GM18907 (cell line): ENCODE data around the gene DDX54.
"Not testable (repeated sequence)": the region's sequence is repeated elsewhere in the genome, so short reads cannot be mapped to it uniquely, and the experiment has no call there.

Source experiments
- ATAC-seq: cut with Tn5 transposase; IDR thresholded peaks from one replicate; pipeline ENCODE4 v1.9.1; 2021; ENCODE audit warnings: mild to moderate bottlenecking, moderate library complexity; ENCODE audit not compliant: unreplicated experiment

The DDX54 gene

DNA sequence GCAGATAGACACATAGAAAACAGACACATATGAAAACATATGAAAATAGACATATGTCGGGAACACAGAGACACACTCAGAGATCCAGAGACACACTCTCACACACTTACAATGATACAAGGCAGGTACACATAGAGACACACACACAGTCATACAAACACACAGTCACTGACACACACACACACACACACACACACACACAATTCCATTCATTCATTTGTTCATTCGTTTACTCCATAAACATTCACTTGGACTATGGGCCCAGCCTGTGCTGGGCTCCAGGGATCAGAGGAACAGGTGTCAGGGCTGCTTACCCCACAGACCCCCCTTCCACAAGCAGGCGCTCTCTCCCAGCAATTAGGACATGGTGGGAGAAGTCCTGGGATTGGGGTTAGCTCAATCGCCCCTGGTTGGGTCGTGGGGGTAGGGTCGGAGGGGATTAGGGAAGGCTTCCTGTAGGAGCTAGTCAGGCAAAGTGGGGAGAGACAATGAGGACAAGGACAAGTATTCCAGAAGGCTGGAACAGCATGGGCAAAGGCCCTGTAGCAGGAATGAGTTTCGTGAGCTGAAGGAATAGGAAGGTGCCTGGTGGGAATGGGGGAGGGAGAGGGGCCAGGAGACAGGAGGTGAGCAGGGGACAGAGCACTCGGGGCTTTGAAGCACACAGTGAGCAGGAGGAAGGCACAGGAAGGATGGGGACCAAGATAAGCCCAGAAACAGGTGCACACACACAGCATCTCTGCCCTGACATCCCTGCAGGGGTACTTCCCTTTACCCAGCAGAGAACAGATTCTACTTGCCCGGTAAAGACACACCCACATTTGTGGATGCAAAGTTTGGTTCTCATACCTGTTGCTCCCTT, 56.2 kb downstream of the DDX54 start:
- ATAC-seq: no peak

DNA sequence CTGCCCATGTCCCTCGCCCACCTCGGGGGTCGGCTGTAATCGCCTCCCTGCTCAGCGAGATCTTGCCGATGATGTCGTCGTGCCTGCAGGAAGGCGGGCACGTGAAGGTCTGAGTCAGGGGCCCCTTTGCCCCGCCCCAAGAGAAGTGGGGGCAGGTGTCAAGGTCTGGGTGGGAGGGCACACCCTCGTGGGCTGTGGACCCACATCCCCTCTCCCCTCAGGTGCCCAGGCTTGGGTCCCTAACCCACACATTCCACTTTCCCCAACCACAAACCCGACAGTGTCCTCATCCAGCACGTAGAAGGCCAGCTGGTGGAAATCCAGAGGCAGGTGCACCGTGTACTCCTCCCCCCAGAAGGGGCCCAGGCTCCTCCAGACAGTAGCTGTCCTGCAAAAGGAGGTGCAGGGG, 57.5 kb downstream of the DDX54 start:
- ATAC-seq: no peak

DNA sequence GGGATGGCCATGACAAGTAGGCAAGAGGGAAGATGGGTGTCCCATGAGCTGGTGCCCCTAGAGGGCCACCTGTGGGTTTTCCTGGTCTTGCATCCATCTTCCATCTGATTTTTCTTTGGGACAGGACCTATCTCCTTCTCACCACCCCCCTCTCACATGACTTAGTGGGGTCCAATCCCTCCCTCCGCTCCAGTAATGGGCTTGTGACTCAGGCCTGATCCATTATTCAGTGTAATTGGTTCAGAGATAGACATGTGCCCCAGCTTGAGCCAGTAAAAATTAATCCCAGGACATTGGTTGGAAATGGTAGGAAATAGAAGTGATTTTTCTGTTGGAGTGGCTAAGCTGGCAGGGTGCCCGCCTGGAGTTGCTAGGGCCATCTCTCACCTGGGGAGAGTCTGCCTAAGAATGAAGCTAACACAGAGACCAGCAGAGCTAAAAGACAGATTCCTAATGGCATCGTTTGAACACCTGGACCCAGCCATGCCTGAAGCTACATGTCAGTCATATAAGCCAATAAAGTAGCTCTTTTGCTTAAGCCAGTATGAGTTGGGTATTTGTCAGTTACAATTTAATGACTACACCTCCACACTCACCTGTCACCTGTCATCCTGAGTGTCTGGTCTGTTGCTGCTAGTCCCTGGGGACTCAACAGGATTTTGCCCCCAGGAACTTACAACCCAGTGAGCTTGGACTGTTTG, 64.5 kb downstream of the DDX54 start:
- no peak for ATAC-seq

DNA sequence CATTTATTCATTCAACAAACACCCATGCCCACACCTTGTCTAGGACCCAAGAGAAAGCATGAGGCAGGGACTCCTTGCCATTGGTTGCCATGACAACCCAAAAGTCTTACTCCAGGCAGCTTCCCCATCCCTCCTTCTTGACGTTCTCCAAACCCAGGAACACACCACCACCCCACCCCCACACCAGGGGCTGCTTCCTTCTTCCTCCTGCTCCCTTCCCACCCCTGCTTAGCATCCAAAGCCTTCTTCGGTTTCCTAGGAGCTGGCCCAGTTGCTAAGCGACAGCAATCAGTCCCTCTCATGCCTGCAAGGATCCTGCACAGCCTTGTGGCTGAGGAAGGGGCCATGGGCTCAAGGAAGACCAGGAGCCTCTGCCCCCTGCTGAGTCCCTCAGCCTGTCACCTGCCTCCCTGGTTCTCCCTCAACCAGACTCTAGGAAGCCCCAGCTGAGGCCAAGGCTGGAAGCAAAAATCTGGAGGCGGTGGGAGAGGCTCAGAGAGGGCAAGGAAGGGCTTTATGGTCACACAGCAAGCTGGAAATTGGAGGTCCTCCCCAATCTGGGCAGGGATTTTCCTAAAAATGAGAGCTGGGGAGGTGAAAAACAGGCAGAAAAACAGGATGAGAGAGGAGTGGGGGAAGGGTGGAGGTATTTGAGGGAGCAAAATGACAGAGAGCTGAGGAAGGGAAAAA, 65.2 kb downstream of the DDX54 start:
- ATAC-seq: no peak

DNA sequence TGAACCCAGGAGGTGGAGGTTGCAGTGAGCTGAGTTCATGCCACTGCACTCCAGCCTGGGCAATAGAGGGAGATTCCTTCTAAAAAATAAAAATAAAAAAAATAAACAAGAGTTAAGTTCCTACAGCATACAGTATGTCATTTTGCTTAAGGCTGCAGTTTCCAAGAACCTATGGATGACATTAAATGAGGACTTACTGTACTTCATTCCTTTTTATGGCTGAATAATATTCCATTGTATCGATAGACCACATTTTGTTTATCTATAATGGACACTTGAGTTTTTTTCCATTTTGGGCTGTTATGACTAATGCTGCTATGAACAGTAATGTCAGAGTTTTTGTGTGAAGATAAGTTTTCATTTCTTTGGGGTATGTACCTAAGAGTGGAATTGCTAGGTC, 67.1 kb downstream of the DDX54 start:
- ATAC-seq: no peak

DNA sequence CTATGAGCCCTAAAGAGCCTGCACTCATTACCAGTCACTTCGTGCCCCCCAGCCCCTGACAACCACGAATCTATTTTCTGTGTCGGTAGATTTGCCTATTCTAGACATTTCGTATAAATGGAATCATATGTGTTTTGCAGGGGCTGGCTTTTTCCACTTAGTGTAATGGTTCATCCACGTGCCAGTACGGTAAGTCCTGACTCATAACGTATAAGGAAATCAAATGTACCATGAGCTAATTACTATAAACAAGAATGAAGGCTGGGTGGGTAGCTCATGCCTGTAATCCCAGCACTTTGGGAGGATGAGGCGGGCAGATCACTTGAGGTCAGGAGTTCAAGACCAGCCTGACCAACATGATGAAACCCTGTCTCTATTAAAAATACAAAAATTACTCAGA, 67.6 kb downstream of the DDX54 start:
- not testable (repeated sequence) for ATAC-seq

DNA sequence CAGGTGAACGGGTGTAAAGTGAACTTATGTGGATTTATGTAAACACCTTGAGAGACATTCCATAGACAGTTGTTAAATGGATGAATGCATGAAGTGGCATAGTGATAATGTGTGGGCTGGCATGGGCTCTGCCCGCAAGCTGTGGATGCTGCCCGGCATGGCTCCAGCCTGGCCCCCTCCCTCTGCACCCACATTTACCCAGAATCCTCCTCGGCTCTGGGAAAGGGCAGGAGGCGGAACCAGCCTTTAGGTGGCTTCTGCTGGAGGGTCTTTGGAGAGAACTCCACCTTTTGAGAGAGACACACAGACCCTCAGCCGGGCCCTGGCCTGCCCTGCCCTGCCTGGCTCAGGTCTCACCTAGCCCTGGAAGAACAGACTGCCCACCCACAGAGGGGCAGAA, 68.4 kb downstream of the DDX54 start:
- no peak for ATAC-seq

DNA sequence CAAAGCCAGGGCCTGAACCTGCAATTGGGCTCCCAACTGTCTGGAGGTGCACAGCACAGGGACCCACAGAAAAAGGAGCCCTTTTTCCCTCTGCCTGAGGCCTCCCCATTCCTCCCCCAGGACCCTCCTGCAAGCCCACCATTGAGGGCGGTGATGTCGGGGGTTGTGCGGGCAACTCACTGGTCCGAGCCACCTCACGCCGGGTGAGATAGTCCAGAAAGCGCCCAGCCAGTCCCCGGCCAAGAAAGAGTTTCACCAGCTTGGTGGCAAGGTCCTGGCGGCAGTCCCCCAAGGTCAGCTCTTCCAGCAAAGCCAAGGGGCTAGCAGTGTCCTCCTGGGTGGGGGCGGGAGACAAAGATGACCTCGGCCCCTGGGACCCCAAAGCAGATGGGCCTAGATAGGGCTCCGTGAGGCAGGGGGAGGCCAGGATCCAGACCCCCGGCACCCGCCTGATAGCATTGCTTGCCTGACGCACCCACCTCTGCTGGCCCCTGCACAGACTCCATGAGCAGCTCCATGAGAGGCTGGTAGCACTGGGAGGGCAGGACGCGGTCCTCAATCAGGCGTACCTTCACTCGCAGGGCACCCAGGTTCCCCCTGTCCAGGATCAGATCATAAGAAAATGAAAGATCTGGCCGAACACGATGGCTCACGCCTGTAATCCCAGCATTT, 69.7 kb downstream of the DDX54 start:
- no peak for ATAC-seq

DNA sequence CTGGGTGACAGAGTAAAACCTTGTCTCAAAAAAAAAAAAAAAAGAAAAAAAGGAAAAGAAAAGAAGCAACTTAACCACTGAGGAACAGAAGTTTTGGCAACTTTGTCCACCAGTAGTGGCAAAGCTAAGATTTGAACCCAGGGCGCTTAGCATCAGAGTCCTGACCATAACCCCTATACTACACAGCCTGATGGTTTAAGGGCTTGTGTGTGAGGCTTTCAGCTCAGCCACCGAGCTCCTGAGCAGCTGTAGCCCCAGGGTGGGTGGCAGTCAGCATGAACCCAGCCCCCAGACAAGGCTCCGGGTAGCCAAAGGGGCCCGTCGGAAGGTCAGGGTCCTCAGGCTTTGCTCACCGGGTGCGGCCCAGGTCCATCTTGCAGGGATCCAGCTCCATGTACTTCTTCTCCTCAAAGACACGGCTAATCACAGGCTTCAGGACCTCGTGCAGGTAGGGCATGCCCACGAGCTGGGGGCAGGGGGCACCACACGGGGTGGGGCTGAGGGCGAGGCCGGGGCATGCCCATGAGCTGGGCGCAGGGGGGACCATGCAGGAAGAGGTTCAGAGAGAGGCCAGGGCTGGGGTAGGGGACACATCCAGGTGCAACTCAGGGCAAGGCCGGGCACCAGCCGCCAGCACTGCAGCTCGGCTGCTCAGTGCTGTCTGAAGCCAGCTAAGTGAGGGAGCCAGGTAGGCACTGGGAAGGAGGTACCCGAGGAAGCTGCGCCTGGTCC, 70.7 kb downstream of the DDX54 start:
- ATAC-seq: no peak

DNA sequence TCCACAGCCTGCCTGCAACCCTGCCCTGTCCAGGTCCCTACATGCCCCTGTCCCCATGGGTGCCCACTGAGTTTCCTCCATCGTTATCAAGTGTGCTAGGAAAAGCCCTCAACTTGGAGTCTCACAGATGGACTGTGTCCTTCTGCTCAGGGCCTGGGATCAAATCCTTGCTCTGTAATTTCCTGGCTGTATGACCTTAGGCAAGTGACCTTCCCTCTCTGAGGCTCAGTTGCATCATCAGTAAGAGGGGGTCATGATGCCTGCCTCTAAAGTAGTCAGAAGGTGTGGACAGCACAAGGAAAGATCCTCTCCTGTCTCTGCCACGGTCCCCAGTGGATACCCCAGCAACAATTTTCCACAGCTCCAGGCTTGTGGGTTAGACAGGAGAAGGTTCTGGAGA, 71.9 kb downstream of the DDX54 start:
- no peak for ATAC-seq

DNA sequence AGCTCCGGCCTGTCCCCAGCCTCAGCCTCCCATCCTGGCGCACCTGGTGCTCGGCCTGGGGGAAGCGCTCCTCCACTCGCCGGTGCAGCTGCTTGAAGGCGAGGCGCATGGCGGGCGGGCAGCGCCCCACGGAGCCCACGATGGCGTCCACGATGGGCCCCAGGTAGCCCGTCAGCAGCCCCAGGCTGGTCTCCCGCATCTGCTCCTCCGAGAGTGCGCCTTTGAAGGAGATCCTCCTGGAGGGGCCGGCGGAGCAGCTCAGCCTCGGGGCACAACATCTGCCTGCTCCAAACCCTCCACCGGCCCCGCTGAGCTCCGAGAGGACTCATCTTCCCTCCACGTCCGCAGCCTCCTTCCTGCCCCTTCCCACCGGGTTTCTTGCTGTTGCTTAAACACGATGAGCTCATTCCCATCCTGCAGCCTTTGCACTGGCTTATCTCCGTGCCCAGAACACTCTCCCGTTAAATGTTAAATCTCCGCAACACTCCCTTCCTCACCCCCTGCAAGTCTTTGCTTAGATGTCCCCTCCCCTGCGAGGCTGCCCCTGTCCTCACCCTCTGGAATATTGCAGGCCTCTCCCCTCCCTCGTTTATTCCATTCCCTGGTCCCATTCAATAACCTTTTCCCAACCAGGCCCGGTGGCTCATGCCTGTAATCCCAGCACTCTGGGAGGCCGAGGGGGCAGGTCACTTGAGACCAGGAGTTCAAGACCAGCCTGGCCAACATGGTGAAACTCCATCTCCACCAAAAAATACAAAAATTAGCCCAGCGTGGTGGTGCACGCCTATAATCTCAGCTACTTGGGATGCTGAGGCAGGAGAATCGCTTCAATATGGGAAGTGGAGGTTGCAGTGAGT, 73.0 kb downstream of the DDX54 start:
- no peak for ATAC-seq

DNA sequence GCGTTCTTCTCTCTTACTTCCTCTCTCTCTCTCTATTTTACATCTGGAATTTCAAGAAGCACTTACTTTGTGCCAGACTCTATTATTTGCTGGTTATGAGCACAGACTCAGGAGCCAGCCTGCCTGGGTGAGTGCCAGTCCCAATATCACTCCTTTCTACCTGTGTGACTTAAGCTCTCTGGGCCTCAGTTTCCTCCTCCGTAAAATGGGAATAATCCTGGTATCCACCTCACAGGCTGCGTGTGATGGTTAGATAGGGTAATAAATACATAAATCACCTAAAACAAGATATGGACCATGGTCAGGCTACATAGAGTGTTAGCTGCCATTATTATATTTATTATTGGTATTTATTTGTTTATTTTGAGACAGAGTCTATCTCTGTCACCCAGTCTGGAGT, 74.0 kb downstream of the DDX54 start:
- ATAC-seq: no peak

DNA sequence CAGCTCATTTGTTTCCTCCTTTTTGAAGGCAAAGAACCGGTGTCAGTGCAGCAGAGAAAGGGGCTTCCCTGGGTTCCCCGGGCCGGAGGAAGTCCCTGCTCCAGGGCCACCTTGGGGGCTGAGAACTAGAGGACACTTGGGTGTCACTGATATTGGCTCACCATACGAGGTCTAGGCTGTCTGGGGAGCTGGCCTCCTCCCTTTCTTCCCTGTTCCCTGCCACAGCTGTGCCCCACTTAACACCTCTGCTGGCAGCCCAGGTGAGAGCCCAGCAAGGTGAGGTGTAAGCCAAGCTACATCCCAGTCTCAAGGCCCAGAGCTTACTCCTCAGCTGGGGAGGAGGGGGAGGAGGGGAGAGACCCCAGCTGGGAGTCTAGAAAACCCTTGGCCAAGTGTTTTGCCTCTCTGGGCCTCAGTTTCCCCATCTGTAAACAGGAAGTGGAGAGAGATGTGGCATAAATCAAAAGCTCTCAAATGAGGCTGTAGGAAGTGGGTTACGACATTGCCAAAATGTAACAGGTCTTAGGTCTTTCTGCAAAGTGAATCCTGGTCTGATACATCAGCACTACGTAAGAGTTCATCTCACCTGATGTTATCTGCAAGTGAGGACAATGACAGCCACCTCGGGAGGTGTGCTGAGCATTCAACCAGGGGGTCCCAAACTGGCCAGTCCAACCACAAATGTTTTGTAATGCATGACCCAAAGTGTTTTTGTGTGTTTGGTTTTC, 75.2 kb downstream of the DDX54 start:
- no peak for ATAC-seq

DNA sequence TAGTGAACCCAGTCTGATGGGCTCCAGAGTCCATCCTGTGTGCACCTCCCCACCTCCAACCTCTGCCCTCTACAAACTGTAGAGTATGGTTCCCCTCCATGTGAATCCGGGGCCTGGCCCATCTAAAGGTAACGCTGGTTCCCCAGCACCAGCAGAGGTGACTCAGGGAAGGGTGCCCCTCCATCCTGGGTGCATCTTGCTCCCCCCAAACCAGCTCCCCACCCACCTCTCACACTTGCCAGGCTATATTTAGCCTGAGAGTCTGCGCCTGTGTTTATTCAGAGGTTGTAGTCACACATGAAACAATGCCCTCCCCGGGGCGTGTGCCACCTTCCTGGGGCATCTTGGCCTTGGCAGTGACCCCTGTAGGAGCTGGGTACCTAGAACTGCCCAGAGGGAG, 75.9 kb downstream of the DDX54 start:
- ATAC-seq: no peak

DNA sequence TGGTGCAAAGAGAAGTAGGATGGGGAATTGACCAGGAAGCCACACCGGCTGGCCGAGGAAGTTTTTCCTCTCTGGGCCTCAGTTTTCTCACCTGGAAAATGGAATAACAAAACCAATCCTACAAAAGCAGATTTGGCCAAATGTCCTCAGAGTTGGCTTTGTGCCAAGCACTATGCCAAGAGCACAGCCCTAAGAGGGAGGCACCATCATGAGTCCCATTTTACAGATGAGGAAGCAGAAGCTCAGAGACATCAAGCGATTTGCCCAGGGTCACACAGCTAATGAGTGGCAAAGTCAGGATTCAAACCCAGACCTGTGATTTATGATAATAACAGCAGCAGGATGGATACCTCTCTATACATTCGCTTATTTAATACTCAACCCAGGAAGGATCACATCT, 77.0 kb downstream of the DDX54 start:
- ATAC-seq: no peak
